K562 (cell line): ENCODE measurements around the gene CFDP1. TPM values are rescaled to one million over a fixed set of nuclear protein-coding genes. Genes with fewer than 3 reads are reported as not detected.

ENCODE experiments used
- ATAC-seq: fragments of 200-7000 bp; cut with Tn5 transposase; 3 replicates; pipeline ENCODE4 v1.9.1; 2020; ENCODE audit warnings: moderate library complexity
- BruUV-seq: library from RNA; stranded (reverse); fragments of 400-500 nt; replicated peaks from 2 replicates; lab custom pipeline; 2021; lab: Mats Ljungman, UMichigan
- CTCF ChIA-PET: fragments of 300-600 bp; formaldehyde crosslinking; extraction: SDS; loops from one replicate; lab custom pipeline; 2021; ENCODE audit warnings: low intra/inter-chr PET ratio; lab: Yijun Ruan, JAX
- POLR2A ChIA-PET: fragments of 300-600, 350-650 bp; sonication (Branson Sonifier 250); formaldehyde crosslinking; extraction: SDS; loops from one replicate; lab custom pipeline; 2021; ENCODE audit warnings: antibody characterized with exemption, inconsistent platforms; lab: Yijun Ruan, JAX
- DNase-seq, 4 experiments: peaks; one replicate each; pipeline versions ENCODE4 v3.0.0 to v3.0.0-alpha.2; 2011 to 2018; ENCODE audit warnings: low spot score in 3 of 4, mixed read lengths in 3 of 4; ENCODE audit errors: extremely low read depth in 1 of 4
- FAIRE-seq: peaks from 2 replicates; lab custom pipeline; 2011; peaks lifted over from hg19 to GRCh38; lab: Jason Lieb, UNC
- H2AFZ ChIP-seq: 2 replicates; pipeline ENCODE4 v1.6.0; 2011; ENCODE audit warnings: low read depth, low read length, control low read depth, inconsistent platforms
- H3K27ac ChIP-seq: fragments of 200-600 bp; 3 replicates; pipeline ENCODE4 v1.8.0; 2011; ENCODE audit warnings: low read depth, mild to moderate bottlenecking, control low read depth, inconsistent platforms, low read length, moderate library complexity, mixed read lengths; ENCODE audit errors: extremely low read depth
- H3K27me3 ChIP-seq, 2 experiments: fragments of 300-600 bp in 1 of 2; 2 replicates in 1 of 2; 3 replicates in 1 of 2; pipeline versions ENCODE4 v1.6.0 to v1.8.0; 2011; ENCODE audit warnings: inconsistent platforms in 2 of 2, low read length in 2 of 2, mild to moderate bottlenecking in 1 of 2, mixed read lengths in 1 of 2, moderate library complexity in 1 of 2; ENCODE audit not compliant: control insufficient read depth in 2 of 2, insufficient read depth in 2 of 2
- H3K36me3 ChIP-seq: fragments of 300-600 bp; 3 replicates; pipeline ENCODE4 v1.8.0; 2011; ENCODE audit warnings: mild to moderate bottlenecking, low read length, inconsistent platforms; ENCODE audit not compliant: control insufficient read depth, insufficient read depth
- H3K4me1 ChIP-seq, 2 experiments: fragments of 200-600 bp in 1 of 2; replicated peaks in 1 of 2; 2 replicates in 1 of 2; 3 replicates in 1 of 2; pipeline versions ENCODE4 v1.5.1 to v1.8.0; 2011; ENCODE audit warnings: inconsistent platforms in 2 of 2, low read length in 2 of 2, mild to moderate bottlenecking in 1 of 2, mixed read lengths in 1 of 2, moderate library complexity in 1 of 2; ENCODE audit not compliant: control insufficient read depth in 2 of 2, insufficient read depth in 2 of 2
- H3K4me2 ChIP-seq: 2 replicates; pipeline ENCODE4 v1.6.1; 2011; ENCODE audit warnings: low read length, control low read depth, inconsistent platforms, mixed read lengths; ENCODE audit not compliant: insufficient read depth
- H3K4me3 ChIP-seq: fragments of 200-600 bp; sonication (generic), shearing (Covaris generic); 2 replicates; pipeline ENCODE4 v1.5.1; 2016; ENCODE audit warnings: control low read depth, inconsistent platforms
- H3K79me2 ChIP-seq: fragments of 200-600 bp; 3 replicates; pipeline ENCODE4 v1.8.0; 2011; ENCODE audit warnings: low read length, inconsistent platforms; ENCODE audit not compliant: control insufficient read depth, insufficient read depth
- H3K9ac ChIP-seq, 2 experiments: 2 replicates each; pipeline versions ENCODE4 v1.6.0 to v1.6.1; 2011; ENCODE audit warnings: low read depth in 2 of 2, low read length in 2 of 2, control low read depth in 1 of 2, inconsistent platforms in 1 of 2, mild to moderate bottlenecking in 1 of 2, mixed read lengths in 1 of 2; ENCODE audit not compliant: insufficient read depth in 1 of 2
- H3K9me1 ChIP-seq: one replicate; pipeline ENCODE4 v1.6.0; 2011; ENCODE audit warnings: inconsistent platforms, mild to moderate bottlenecking, low read length, moderate library complexity; ENCODE audit not compliant: control insufficient read depth, insufficient read depth
- H3K9me3 ChIP-seq: replicated peaks from 2 replicates; pipeline ENCODE4 v1.5.1; 2011; ENCODE audit warnings: low read depth, low read length, inconsistent platforms; ENCODE audit not compliant: control insufficient read depth, insufficient read depth
- H4K20me1 ChIP-seq: replicated peaks from 2 replicates; pipeline ENCODE4 v1.6.1; 2011; ENCODE audit warnings: low read length, inconsistent platforms, mixed read lengths; ENCODE audit not compliant: control insufficient read depth, insufficient read depth
- ARID3A ChIP-seq: IDR thresholded peaks from 2 replicates; pipeline ENCODE4 v1.6.1; 2012; ENCODE audit warnings: low read depth, low read length, improper control_type of control experiment, borderline replicate concordance
- DIDO1 ChIP-seq: fragments of 450-650 bp; IDR thresholded peaks from 2 replicates; pipeline ENCODE4 v1.6.1; 2016; ENCODE audit warnings: low read depth, missing biosample characterization, missing genetic modification characterization
- FOSL1 ChIP-seq: fragments of 200-800 bp; sonication (Bioruptor generic); conservative IDR thresholded peaks from 2 replicates; pipeline ENCODE4 v1.6.1; 2016; ENCODE audit warnings: missing genetic modification characterization, missing compliant biosample characterization
- FUS ChIP-seq: fragments of 200-400 bp; formaldehyde crosslinking; optimal IDR thresholded peaks from 2 replicates; pipeline ENCODE3; 2017; ENCODE audit warnings: low read depth, low read length
- L3MBTL2 ChIP-seq: fragments of 450-650 bp; IDR thresholded peaks from 2 replicates; pipeline ENCODE4 v1.6.1; 2016; ENCODE audit warnings: mild to moderate bottlenecking, moderate library complexity
- LCOR ChIP-seq: sonication (generic); formaldehyde crosslinking; IDR thresholded peaks from 2 replicates; pipeline ENCODE4 v1.8.0; 2022; ENCODE audit warnings: mild to moderate bottlenecking, missing genetic modification reagents
- MAX ChIP-seq: sonication (generic); formaldehyde crosslinking; IDR thresholded peaks from 2 replicates; pipeline ENCODE4 v1.9.0; 2022; ENCODE audit warnings: mild to moderate bottlenecking, missing genetic modification reagents
- NEUROD1 ChIP-seq: fragments of 150-350 bp; IDR thresholded peaks from 2 replicates; pipeline ENCODE4 v1.6.1; 2014; ENCODE audit warnings: borderline replicate concordance, low read length, low read depth; ENCODE audit not compliant: partially characterized antibody
- SMARCB1 ChIP-seq: IDR thresholded peaks from 2 replicates; pipeline ENCODE4 v1.6.1; 2011; ENCODE audit warnings: improper control_type of control experiment, low read depth; ENCODE audit not compliant: insufficient read length
- STAT5B ChIP-seq: fragments of 250-450 bp; sonication (Bioruptor Pico); IDR thresholded peaks from 2 replicates; pipeline ENCODE4 v1.8.0; 2021; ENCODE audit warnings: mild to moderate bottlenecking, inconsistent platforms
- TAF1 ChIP-seq: IDR thresholded peaks from 2 replicates; pipeline ENCODE4 v1.6.1; 2011; ENCODE audit warnings: mild to moderate bottlenecking, low read length, moderate library complexity; ENCODE audit not compliant: insufficient read depth, control insufficient read depth, severe bottlenecking; ENCODE audit errors: extremely low read depth
- TCF3 ChIP-seq: sonication (generic); formaldehyde crosslinking; IDR thresholded peaks from 2 replicates; pipeline ENCODE4 v1.4.0; 2020; ENCODE audit warnings: mild to moderate bottlenecking, missing genetic modification reagents
- U2AF1 ChIP-seq: fragments of 200-400 bp; formaldehyde crosslinking; optimal IDR thresholded peaks from 2 replicates; pipeline ENCODE3; 2017; ENCODE audit warnings: mild to moderate bottlenecking, low read depth, low read length, moderate library complexity
- ZNF24 ChIP-seq: fragments of 450-650 bp; IDR thresholded peaks from 2 replicates; pipeline ENCODE4 v1.6.1; 2016
- WGBS: fragments of 100-300 bp; shearing (Covaris generic); methylation state at CpG from one replicate; pipeline ENCODE4 v1.1.6; 2016; ENCODE audit warnings: low coverage, mixed read lengths; ENCODE audit not compliant: insufficient coverage; ENCODE audit errors: missing lambda C conversion rate; 5-methylcytosine and 5-hydroxymethylcytosine counted together
- in situ Hi-C: fragments of 300-500 bp; cut with MboI; formaldehyde crosslinking; loops from 4 replicates; pipeline ENCODE4 v1.15.0; 2018; ENCODE audit warnings: inconsistent platforms, mixed read lengths
- intact Hi-C: fragments of 100-400 bp; cut with micrococcal nuclease; formaldehyde crosslinking; loops from 2 replicates; pipeline ENCODE4 v1.14.2; 2022
- polyA plus RNA-seq, 8 experiments: library from polyadenylated mRNA; depleted of rRNA in 4 of 8; stranded (reverse) in 5 of 8; unstranded in 3 of 8; fragments of >200 nt; fragmentation: Nextera tagmentation in 2 of 8; fragmentation: Illumina TruSeq in 1 of 8; extraction: Ambion mirVana in 2 of 8; extraction: Trizol in 1 of 8; gene quantifications; 2 replicates each; pipeline versions ENCODE4 v1.2.1 to v1.2.3, GENCODE V29; 2011 to 2014; ENCODE audit warnings: inconsistent platforms in 1 of 8, missing spikeins in 1 of 8
- total RNA-seq, 7 experiments: library from RNA; depleted of rRNA in 6 of 7; stranded (reverse); fragments of >200 nt in 6 of 7; fragmentation: Illumina TruSeq in 2 of 7; extraction: Trizol in 2 of 7; gene quantifications; 2 replicates each; pipeline versions ENCODE4 v1.2.1 to v1.2.3, GENCODE V29; 2011 to 2021; ENCODE audit warnings: low replicate concordance in 1 of 7
- TF ChIP-seq, protein P1 (sequence below), 2 experiments: fragments of 200-800 bp in 1 of 2; sonication (Bioruptor generic) in 1 of 2; sonication (generic) in 1 of 2; formaldehyde crosslinking in 1 of 2; IDR thresholded peaks in 1 of 2; conservative IDR thresholded peaks in 1 of 2; 2 replicates each; pipeline versions ENCODE4 v1.5.0 to v1.6.1; 2016 to 2020; ENCODE audit warnings: missing compliant biosample characterization in 1 of 2, missing genetic modification characterization in 1 of 2, missing genetic modification reagents in 1 of 2
- TF ChIP-seq, protein P2 (sequence below): IDR thresholded peaks from 2 replicates; pipeline ENCODE4 v1.6.1; 2014; ENCODE audit warnings: antibody characterized with exemption

CFDP1 gene
- total and polyA plus RNA-seq, 9 of the 15 experiments (the other 6 are each of a cell fraction or from before 2014, with no cell fraction given): 31.5 to 78.4 (median 61.7) TPM

DNA sequence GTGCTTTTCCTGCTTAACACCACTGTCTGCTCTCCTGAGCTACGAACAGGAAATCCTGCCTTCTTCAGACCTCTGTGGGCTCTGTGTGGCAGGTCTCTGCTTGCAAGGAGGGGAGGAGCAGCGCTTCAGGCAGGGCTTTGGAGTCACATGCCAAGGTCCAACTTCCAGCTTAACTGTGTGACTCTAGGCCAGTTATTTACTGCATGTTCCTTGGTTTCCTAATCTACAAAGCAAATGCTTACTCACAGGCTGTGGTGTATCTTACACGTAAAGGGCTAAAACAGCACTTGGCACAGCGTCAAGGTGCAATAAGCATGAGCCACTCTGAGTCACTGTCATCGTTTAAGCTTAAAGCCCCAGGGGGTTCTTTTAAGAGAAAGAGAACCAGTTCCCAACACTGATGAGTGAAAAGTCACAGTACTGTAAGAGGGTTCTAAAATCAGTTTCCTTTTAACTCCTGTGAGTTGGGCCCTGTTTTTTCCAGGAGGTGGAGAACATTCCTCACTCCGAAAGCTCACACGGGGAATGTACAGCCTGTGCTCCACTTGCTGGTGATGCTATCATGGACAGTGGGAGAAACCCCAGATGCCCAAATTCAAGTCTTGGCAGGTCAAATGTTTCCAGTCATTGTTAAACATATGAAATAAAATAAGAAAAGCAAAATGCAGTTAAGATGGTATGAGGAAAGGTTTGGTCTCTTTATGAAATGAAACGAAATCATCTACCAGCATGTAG lies 127.8 kb downstream of the CFDP1 start:
- FAIRE-seq: peak; percentile 97
- WGBS: 22% methylated on average over 8 of the region's 8 CpGs
- peaks cover 39% of the 10 kb centered on the region for H3K36me3 ChIP-seq
- H3K27ac ChIP-seq: peak overlapping the region; percentile 83
- H3K4me1 ChIP-seq: peaks cover 19 to 51% of the 10 kb centered on the region in 2 experiments; a peak in 4 of 5 replicates
- peak overlapping the region; percentile 36 to 76; a peak in 2 of 4 replicates for H3K9ac ChIP-seq
- ChIA-PET POLR2A (interaction anchor here (0.5 to 2.1 kb wide), 10 partner anchors 11 to 317 kb away, joined by 3 to 8 read pairs (median 4); no protein-coding TSS in a partner anchor), CTCF (no interaction called here)
- in situ Hi-C loops: no loop called here
- H3K79me2 ChIP-seq: no peaks in the 10 kb centered on the region
- H3K27me3 ChIP-seq: no peaks in the 10 kb centered on the region
- no TSS peak for BruUV-seq
- H4K20me1 ChIP-seq: no peaks in the 10 kb centered on the region
- peaks cover 6% of the 10 kb centered on the region for H3K9me1 ChIP-seq
- DNase-seq: peak; percentile 52 to 90 (median 66)
- no peak overlapping the region for H3K4me3 ChIP-seq
- intact Hi-C loops: no loop called here
- peak overlapping the region; percentile 45 for H3K4me2 ChIP-seq
- no peaks in the 10 kb centered on the region for H3K9me3 ChIP-seq
- ATAC-seq: peak; percentile 87
- H2AFZ ChIP-seq: peak overlapping the region; percentile 65; the same call in 1 of the 2 replicates
- TF ChIP-seq LCOR (CRISPR knock-in tag) (0 out of 2 replicates have a peak, but pooled peaks have one; percentile 72), FOSL1 (tag) (peak; percentile 99), TCF3 (CRISPR knock-in tag) (peak; percentile 62), ZNF24 (no peak), L3MBTL2 (peak; percentile 74), SMARCB1 (no peak), FUS (no peak), NEUROD1 (peak; percentile 70), U2AF1 (no peak), TAF1 (no peak), DIDO1 (no peak), ARID3A (no peak), MAX (CRISPR knock-in tag) (0 out of 2 replicates have a peak, but pooled peaks have one; percentile 31), STAT5B (CRISPR knock-in tag) (no peak)
- TF ChIP-seq, protein P1, sequence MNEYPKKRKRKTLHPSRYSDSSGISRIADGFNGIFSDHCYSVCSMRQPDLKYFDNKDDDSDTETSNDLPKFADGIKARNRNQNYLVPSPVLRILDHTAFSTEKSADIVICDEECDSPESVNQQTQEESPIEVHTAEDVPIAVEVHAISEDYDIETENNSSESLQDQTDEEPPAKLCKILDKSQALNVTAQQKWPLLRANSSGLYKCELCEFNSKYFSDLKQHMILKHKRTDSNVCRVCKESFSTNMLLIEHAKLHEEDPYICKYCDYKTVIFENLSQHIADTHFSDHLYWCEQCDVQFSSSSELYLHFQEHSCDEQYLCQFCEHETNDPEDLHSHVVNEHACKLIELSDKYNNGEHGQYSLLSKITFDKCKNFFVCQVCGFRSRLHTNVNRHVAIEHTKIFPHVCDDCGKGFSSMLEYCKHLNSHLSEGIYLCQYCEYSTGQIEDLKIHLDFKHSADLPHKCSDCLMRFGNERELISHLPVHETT (CRISPR knock-in tag; conservative IDR thresholded peaks at IDR 0.05 in 1 of 2, IDR thresholded peaks at IDR 0.05 in 1 of 2): peak in 1 of 2 experiments; percentile 63; a peak in 2 of 4 replicates
- TF ChIP-seq, protein P2, sequence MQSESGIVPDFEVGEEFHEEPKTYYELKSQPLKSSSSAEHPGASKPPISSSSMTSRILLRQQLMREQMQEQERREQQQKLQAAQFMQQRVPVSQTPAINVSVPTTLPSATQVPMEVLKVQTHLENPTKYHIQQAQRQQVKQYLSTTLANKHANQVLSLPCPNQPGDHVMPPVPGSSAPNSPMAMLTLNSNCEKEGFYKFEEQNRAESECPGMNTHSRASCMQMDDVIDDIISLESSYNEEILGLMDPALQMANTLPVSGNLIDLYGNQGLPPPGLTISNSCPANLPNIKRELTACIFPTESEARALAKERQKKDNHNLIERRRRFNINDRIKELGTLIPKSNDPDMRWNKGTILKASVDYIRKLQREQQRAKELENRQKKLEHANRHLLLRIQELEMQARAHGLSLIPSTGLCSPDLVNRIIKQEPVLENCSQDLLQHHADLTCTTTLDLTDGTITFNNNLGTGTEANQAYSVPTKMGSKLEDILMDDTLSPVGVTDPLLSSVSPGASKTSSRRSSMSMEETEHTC: peak; percentile 71
